NCI-H1436 treated with DMSO at 0.1 percent for 48 hours (cell line): ENCODE results near the gene HIVEP3.

Experiments
- DNase-seq: peaks from one replicate; lab custom pipeline; 2025; lab: John Stamatoyannopoulos, UW

HIVEP3 gene

DNA sequence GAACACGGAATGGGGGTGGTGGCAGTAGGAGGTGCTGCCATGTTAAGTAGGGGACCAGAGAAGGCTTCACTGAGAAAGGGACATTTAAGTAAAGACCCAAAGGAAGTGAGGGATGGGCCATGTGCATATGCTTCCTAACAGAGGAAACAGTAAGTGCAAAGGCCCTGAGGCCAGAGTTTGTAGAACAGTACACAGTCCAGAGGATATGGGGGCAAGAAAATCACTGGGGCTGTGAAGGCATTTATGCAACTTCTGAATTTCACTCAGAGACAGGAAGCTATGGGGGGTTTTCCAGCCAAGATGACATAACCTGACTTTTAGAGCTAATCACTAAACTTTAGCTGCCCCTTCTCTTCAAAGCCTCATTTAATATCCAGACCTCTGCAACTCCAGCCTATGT lies 231.7 kb downstream of the HIVEP3 start:
- no peak for DNase-seq

- no peak for DNase-seq
Observed at GRCh38 chr1:41683681-41684500, 234.8 kb downstream of the HIVEP3 start.

DNA sequence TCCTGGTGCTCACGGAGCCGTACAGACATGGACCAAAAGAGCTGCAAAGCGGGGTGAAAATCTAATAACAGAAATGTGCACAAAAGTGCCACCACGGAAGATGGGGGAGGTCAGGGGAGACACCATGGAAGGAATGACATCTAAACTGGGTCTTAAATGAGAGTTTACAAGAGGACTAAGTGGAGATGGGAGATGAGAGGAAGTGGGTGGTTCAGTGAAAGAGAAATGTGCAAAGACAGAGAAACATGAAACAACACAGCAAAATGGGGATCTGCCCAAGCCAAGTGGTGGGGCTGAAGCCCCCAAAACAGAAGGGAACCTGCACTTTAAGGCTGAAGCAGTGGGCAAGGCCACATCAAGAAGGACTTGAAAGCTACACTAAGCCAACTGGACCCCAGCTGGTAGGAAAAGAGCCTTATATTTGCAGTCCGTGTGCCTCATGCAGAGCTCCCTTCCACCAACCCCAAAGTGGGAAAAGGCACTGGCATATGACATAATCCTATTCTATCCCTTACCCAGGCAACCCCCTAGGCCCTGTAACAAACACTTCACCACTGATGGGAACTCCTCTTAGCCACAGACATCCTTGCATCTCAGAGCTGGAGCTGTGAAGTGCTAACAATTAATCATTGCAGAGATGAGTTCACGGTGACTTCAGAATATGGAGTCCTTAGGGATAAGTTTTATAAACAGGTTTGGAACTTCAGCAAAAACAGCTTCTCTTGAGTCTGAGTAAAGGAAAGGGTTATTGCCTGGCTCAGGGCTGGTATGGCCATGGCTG lies 235.7 kb downstream of the HIVEP3 start:
- no peak for DNase-seq

GRCh38 chr1:41682149-41682548 lies 236.6 kb downstream of the HIVEP3 start:
- no peak for DNase-seq

- no peak for DNase-seq
Observed at GRCh38 chr1:41681331-41682098, 237.2 kb downstream of the HIVEP3 start.

DNA sequence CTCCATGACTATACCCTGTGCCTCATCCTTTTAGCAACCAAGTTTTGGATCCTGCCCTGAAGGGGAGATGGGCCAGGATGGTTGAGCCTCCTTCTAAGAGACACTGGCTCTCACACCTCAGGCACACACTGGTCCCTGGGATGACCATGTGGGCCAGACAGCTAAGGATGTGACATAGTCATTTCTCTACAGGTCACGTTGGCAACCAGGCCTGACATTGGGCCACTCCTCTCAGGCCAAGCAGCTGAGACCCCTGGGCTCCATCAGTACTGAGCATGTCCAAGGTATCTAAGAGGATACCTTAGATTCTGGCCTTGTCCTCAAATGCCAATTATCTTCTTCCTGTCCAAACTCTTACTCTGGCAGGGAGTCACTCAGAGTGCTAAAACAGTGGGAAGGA lies 238.7 kb downstream of the HIVEP3 start:
- no peak for DNase-seq

DNA sequence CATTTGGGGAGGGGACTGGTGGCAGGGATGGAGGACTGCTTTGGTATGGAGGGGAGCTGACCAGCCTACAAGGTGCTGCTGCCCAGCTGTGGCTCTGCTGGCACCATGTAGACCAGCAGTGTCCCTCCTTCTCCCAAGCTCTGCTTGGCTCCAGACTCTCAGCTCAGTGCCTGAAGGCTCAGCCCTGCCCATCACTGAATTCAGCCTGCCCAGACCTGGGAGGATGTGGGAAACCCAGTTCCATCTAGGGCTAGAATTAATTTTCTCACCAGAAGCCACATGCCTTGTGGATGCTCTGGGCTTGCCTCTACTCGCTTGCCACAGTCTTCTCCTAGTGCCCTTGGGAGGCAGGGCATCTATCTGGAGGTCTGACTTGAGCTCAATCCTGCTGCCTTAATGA lies 239.2 kb downstream of the HIVEP3 start:
- no peak for DNase-seq

DNA sequence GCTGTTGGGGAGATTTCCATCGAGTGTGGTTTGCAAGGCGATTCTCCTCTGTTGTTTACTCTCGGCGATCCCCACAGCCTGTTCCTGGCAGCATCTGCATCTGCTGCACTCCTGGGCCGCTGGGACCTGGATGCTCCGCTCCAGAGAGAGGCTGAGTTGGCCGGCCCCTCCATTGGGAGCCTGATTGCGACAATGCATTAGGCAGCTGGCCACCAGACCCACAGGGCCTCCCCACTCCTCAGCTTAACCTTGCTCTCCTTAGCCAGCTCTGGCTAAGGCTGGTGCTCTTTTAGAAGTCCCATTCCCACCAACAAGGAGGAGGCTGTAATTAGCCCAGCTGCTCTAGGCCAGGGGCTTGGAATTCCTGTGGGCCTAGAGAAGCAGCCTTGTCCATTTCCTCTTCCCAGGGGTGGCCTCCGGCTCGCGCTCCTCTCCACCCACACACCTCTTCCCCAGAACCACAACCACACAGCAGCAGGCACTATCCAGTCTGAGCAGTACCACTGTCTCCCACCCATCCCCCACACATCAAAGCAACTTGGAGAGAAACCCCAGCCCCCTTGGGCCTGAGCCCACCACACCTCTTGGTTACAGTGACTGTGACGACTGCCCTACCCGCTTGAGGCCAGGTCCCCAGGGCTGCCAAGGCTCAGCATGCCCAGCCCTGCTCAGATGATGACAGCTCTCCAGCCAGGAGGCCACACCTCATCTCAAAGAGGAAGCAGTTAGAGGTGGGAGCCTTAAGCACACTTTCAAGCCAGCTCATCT lies 240.4 kb downstream of the HIVEP3 start:
- DNase-seq = no peak

GRCh38 chr1:41677620-41678019 lies 241.1 kb downstream of the HIVEP3 start:
- no peak for DNase-seq

GRCh38 chr1:41675401-41675800 lies 243.3 kb downstream of the HIVEP3 start:
- DNase-seq = no peak

DNA sequence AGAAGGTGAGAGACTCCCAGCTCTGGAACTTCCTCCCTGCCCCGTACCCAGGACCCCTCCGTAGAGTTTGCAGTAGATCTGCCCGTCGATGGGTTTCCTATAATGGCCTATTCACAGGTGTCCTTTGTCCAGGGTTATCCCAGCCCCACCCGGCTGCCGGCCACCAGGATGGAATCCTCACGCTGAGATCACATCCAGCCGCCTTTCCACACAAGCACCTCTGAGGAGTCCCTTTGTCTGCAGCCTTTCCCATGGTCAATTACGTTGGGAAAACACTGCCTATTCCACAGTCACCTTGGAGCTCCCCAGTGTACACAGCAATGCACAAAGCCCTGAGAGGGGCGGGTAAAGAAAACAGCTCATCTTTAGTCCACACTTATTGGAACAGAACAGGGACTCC lies 244.2 kb downstream of the HIVEP3 start:
- DNase-seq = no peak

DNA sequence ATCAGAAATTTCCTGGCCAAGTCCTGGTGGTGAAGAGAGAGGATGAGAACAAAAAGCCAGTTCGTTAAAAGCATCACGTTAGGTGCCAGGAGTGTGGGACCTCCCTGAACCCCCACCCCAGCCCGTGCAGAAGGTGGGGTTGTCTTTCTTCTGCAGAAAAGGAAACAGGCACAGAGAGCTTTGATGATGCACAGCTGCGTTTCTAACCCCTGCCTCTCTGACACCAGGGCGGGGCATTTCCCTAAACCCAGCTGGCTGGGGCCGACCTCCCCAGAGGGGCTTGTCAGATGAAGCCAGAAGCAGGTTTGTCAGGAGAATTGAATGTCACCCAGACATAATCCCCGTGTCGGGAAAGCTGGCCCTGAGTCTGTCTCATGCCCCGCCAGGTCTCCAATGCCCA lies 244.9 kb downstream of the HIVEP3 start:
- no peak for DNase-seq

DNA sequence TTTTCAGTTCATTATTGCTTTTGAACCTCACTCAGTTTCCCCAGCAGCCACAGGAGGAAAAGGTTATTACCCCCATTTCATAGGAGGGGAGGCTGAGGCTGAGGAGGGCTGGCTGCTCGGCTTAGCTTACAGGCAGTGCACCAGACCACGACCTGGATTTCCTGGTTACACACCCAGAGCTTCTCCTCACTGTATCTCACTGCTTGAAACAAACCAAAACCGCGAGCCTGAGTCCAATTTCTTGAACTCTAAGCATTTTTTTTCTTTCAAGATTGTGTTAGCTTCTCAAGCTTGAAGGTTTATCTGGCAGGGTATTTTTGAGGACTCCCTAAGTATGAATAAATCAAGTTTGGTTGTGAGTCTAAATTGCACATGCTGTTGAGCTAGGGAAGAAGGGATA lies 245.3 kb downstream of the HIVEP3 start:
- no peak for DNase-seq

DNA sequence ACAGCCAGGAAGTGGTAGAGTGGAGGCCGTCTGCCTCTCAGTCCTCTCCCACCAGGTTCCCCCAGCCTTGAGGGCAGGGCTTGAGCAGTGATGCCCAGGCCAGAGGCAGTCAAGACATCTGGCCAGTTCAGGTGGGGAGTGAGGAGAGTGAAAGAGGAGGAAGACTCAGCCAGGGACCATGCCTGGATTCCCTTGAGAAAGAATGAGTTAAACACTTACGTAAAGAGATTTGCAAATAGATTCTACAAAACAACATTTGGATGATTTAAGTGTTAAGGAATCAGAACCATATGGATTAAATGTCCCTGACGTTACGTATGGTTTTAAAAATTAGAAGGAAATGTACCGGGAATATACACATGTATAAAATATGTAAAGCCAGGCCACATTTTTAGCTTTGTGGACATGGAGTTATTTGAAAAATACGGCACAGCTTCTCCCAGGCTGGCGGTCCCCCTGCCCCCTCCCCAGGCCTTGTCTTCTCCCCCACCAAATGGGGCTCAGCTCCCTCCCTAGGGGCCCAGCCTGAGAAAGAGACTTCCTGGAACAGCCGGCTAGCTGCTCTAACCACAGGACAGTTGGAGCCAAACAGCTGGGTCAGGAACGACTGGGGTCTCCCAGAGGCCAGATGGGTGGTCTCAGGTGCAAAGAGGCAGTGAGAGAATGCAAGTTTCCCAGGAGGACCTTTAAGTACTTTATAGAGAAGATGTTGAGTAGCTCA lies 245.9 kb downstream of the HIVEP3 start:
- DNase-seq = no peak

DNA sequence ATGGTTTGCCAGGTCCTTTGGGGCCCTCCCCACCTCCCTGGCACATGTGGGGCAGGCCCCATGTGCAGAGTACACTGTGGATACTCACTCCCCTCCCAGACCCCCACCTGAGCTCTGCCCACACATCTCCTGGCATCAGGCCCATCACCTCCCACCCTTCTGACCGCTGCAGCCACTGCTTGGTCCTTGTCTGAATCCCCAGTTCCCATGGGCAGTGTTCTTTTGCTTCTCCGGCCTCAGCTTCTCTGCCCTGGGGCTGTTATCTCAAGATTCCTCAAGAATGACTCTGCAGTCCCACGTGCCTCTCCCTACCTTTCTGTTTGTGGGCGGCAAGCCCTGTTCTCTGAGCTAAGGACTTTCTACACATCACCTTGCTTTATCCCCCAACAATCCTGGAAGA lies 246.5 kb downstream of the HIVEP3 start:
- no peak for DNase-seq

DNA sequence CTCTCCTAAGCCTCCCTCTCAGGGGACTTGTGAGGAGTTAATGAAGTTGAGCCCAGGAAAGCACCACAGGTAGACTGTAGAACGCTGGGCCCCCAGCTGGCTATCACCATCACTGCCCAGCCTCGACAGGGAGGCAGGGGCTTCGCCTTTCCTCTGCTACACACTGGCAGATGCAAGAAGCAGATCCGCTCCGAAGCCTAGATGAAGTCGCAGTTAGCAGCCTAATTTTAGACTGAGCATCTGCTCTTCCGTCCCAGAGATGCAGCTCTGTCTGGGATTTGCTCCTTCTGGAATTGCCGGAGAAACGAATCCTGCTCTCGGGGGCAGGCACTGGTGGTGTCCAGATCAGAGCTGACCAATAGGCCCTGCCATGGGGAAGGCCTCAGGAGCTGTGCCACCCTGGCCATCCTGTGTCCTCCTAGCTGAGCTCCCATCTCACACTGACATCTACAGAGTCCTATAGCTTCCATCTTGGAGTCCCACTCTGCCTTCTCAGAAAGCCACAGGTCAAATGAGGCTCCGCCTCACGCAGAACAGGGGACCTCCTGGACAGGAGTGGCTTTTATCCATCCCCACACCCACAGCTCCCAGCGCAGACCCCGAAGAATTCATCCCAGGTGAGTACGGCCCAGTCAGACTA lies 247.5 kb downstream of the HIVEP3 start:
- no peak for DNase-seq

DNA sequence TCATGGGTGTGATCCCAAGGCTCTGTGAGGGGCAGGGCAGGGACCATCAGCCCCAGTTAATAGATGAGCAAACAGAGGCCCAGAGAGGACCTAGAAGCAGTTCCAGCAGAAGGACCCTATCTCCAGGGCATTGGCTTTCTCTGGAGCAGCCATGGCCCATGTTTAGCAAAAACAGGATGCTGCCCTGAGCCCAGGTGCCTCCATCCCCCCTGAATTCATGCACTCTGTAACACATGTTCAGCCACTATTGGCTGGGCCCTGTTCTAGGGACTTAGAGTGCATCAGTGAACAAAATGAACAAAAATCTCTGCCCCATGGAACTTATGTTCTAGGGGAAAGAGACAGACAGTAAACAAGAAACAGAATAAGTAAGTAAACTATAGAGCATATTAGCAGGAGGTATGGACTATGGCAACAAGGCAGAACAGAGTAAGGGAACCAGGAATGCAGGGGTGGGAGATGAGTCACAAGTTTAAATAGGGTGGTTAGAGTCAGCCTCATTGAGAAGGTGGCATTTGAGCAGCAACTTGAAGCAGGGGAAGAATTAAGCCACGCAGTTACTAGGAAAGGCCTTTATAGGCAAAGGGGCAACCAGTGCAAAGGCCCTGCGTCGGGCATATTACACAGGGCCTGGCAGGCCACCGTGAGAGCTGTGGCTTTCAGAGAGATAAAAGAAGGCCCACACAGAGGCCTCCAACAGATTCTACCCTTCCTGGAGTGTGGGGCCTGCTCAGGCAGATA lies 248.3 kb downstream of the HIVEP3 start:
- no peak for DNase-seq

DNA sequence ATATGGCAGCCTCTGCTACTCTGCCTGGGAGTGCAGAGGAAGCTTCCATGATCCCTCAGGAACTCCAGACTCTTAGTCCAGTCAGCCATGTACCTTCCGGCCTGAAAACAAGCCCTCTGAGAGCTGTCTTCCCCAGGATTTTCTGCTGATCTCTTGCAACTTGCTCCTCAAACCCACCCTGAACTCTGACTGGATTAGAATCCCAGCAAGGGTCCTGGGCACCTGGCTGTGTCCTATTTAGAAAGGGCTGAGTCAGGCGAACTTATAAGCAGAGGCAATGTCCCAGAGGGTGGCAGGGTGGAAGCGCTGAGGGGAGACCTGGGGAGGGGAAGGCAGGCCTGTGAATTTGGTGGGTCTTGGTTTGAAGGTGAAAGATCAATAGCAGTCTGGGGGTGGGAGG lies 249.8 kb downstream of the HIVEP3 start:
- DNase-seq = no peak

GRCh38 chr1:41668054-41668660 lies 250.6 kb downstream of the HIVEP3 start:
- no peak for DNase-seq
